Measurements from ENCODE around the gene PI4K2A. TPM values are rescaled to one million over a fixed set of nuclear protein-coding genes. Genes with fewer than 3 reads are reported as not detected.

Gene PI4K2A
- polyA plus RNA-seq, 1 donor: 37.4 TPM

Other genes with a start within 250 kb of the PI4K2A start
- gene RRP12, start 239.3 kb upstream of the PI4K2A start, polyA plus RNA-seq: 25.3 TPM
- gene PGAM1, start 214.5 kb upstream of the PI4K2A start, polyA plus RNA-seq: 138 TPM
- gene EXOSC1, start 194.7 kb upstream of the PI4K2A start, polyA plus RNA-seq: 39.1 TPM
- 30.7 TPM for gene ZDHHC16, start 194.5 kb upstream of the PI4K2A start, polyA plus RNA-seq
- 62.5 TPM for gene MMS19, start 142.2 kb upstream of the PI4K2A start, polyA plus RNA-seq
- 4.1 TPM for gene UBTD1, start 141.7 kb upstream of the PI4K2A start, polyA plus RNA-seq
- gene ANKRD2, start 67.9 kb upstream of the PI4K2A start, polyA plus RNA-seq: 0.13 TPM
- gene HOGA1, start 56.3 kb upstream of the PI4K2A start, polyA plus RNA-seq: 3.2 TPM
- gene C10orf62, start 51.0 kb upstream of the PI4K2A start, polyA plus RNA-seq: 0.09 TPM
- gene MORN4, start 7.2 kb upstream of the PI4K2A start, polyA plus RNA-seq: 18.7 TPM
- gene AVPI1, start 46.6 kb downstream of the PI4K2A start, polyA plus RNA-seq: 56.5 TPM
- gene MARVELD1, start 73.1 kb downstream of the PI4K2A start, polyA plus RNA-seq: 32.9 TPM
- 51.2 TPM for gene ZFYVE27, start 96.5 kb downstream of the PI4K2A start, polyA plus RNA-seq
- gene SFRP5, start 131.3 kb downstream of the PI4K2A start, polyA plus RNA-seq: 25.0 TPM
- 3.9 TPM for gene GOLGA7B, start 209.2 kb downstream of the PI4K2A start, polyA plus RNA-seq

Data from large intestine (tissue), 1 donor.